Neutrophil (primary cell): Measurements from ENCODE around the gene FAM83C.

ENCODE experiments used
- H3K27ac ChIP-seq: fragments of 200-600 bp; sonication (generic); 2 replicates; pipeline ENCODE4 v1.5.1; 2016; ENCODE audit warnings: mild to moderate bottlenecking, moderate library complexity
- H3K27me3 ChIP-seq: fragments of 200-600 bp; sonication (generic); 2 replicates; pipeline ENCODE4 v1.6.0; 2016; ENCODE audit warnings: mild to moderate bottlenecking
- H3K36me3 ChIP-seq: fragments of 200-600 bp; sonication (generic); 2 replicates; pipeline ENCODE4 v1.5.1; 2017
- H3K4me1 ChIP-seq, 2 experiments: fragments of 200-600 bp in 1 of 2; sonication (generic) in 1 of 2; 1 replicate in 1 of 2; 2 replicates in 1 of 2; pipeline versions ENCODE4 v1.5.1 to v1.6.1; 2013 to 2016; ENCODE audit warnings: low read depth in 1 of 2, low read length in 1 of 2, mild to moderate bottlenecking in 1 of 2, moderate library complexity in 1 of 2; ENCODE audit not compliant: control insufficient read depth in 1 of 2, insufficient read depth in 1 of 2
- H3K4me3 ChIP-seq, 2 experiments: fragments of 200-600 bp in 1 of 2; sonication (generic) in 1 of 2; 1 replicate in 1 of 2; 2 replicates in 1 of 2; pipeline ENCODE4 v1.5.1; 2013 to 2016; ENCODE audit warnings: low read depth in 1 of 2, low read length in 1 of 2, mild to moderate bottlenecking in 1 of 2, moderate library complexity in 1 of 2
- H3K9me3 ChIP-seq: fragments of 200-600 bp; sonication (generic); 2 replicates; pipeline ENCODE4 v1.5.1; 2016
- CTCF ChIP-seq: fragments of 200-600 bp; sonication (generic); IDR thresholded peaks from 2 replicates; pipeline ENCODE4 v1.5.1; 2016; ENCODE audit warnings: antibody characterized with exemption

FAM83C gene

GRCh38 chr20:35303382-35303734, 11.1 kb upstream of the FAM83C start:
- Histone ChIP-seq H3K27me3 (no peaks in the 10 kb centered on the region), H3K27ac (no peak overlapping the region), H3K36me3 (no peaks in the 10 kb centered on the region), H3K9me3 (no peaks in the 10 kb centered on the region), H3K4me1 (peaks cover 8 to 10% of the 10 kb centered on the region in 2 experiments), H3K4me3 (no peak overlapping the region)
- no peak for TF ChIP-seq CTCF

DNA sequence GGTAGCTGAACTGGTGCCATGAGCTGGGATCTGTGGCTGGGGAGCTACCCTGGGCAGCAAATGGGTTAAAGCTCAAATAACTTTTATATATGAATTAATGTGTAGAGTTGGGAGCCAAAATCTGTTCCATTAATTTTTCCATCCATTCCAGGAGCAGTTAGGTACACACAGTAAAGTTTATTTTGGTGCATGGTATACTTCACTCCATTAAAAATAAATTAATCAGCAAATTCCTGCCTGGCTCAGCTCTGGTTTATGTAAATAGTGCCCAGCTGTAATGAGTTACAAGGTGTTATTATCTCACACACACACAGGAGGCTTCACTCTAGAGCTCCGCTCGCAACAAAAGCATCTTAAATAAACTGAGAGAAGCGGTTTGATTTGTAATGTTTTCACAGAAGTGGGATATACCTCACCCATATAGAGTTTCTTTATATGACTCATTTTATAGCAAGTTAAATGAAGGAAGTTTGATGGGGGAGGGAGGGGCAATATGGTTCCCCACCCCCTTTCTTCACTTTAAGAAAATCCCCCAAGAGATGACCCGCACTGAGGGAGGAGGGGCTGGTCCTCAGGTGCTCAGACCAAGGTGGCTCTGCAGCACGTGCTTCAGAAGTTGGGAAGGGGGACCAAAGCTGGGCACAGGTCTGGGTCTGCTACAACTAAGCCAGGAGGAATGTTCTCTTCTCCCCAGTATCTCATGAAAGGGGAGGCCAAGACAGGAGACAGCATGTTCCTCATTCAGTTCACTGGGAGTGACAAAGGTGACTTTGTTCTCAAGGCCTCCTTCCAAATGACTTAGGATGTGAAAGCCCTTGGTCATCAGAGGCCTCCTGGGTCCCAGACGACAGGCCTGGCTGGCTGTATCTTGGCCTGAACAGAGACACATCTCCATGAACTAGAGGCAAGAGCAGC, 10.5 kb upstream of the FAM83C start:
- no peak for TF ChIP-seq CTCF
- no peak overlapping the region for H3K4me3 ChIP-seq
- H3K4me1 ChIP-seq = peaks cover 8 to 10% of the 10 kb centered on the region in 2 experiments
- H3K27me3 ChIP-seq = no peaks in the 10 kb centered on the region
- H3K9me3 ChIP-seq = no peaks in the 10 kb centered on the region
- no peaks in the 10 kb centered on the region for H3K36me3 ChIP-seq
- H3K27ac ChIP-seq = no peak overlapping the region

DNA sequence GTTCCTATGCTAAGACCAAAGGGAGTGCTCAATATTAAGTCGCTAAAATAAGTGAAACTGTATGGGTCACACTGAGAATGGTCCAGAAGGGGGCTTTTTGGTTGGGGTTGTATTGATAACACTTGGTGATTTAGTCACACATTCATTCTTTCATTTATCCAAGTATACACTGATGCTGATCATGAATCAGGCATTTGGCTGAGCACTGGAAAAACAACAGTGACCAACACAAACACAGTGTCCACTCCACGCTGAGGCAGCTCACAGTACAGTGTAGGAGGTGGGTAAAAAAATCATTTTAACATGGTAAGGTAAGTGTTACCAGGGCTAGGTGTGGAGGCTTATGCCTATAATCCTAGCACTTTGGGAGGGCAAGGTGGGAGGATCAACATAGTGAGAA, 9.2 kb upstream of the FAM83C start:
- Histone ChIP-seq H3K4me1 (peaks cover 4 to 8% of the 10 kb centered on the region in 2 experiments), H3K27ac (no peak overlapping the region), H3K36me3 (no peaks in the 10 kb centered on the region), H3K9me3 (no peaks in the 10 kb centered on the region), H3K4me3 (no peak overlapping the region), H3K27me3 (no peaks in the 10 kb centered on the region)
- no peak for TF ChIP-seq CTCF

GRCh38 chr20:35300469-35301262, 8.4 kb upstream of the FAM83C start:
- H3K27me3 ChIP-seq = no peaks in the 10 kb centered on the region
- no peak overlapping the region for H3K4me3 ChIP-seq
- H3K27ac ChIP-seq = no peak overlapping the region
- no peaks in the 10 kb centered on the region for H3K9me3 ChIP-seq
- no peak for TF ChIP-seq CTCF
- H3K36me3 ChIP-seq = no peaks in the 10 kb centered on the region
- H3K4me1 ChIP-seq = peaks cover 4 to 8% of the 10 kb centered on the region in 2 experiments

DNA sequence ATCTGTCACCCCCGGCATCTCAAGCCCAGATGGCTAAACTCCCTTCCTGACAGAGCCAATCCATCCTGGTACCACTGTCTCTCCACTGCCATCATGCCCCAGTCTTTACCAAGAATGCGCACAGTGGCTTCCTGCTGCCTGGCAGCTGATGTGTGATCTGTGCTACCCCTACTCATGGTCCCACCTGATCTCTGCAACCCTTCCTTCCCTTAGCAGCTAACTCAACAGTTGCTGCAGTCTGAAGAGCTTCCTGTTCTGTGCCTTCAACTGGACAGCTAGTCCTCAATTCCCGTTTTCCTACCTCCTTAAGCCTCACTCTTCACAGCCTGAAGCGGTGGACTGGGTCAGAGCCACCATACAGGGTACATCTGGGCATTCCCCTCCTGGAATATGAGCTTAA, 7.6 kb upstream of the FAM83C start:
- H3K4me1 ChIP-seq = peaks cover 4 to 8% of the 10 kb centered on the region in 2 experiments

More for the DNA sequence above, 7.6 kb upstream of the FAM83C start:
- Histone ChIP-seq H3K27me3 (no peaks in the 10 kb centered on the region), H3K27ac (no peak overlapping the region), H3K4me3 (no peak overlapping the region), H3K36me3 (no peaks in the 10 kb centered on the region), H3K9me3 (no peaks in the 10 kb centered on the region)
- no peak for TF ChIP-seq CTCF
